CD4-positive, alpha-beta T cell treated with Interleukin-6 for 4 hours (primary cell): Measurements from ENCODE around the gene THAP4.

Experiments used
- DNase-seq: peaks from one replicate; pipeline ENCODE4 v3.0.0-alpha.2; 2020; ENCODE audit warnings: mixed read lengths

THAP4 gene

GRCh38 chr2:241637795-241638660 lies 1.1 kb upstream of the THAP4 start:
- peak; percentile 52 for DNase-seq

- peak; percentile 41 for DNase-seq
These were observed 558 bp downstream of the THAP4 start for GRCh38 chr2:241636182-241637017.

- no peak for DNase-seq
These were observed 1.2 kb downstream of the THAP4 start for GRCh38 chr2:241635756-241636155.

GRCh38 chr2:241633561-241633960 lies 3.4 kb downstream of the THAP4 start:
- DNase-seq = no peak

- no peak for DNase-seq
These were observed 4.3 kb downstream of the THAP4 start for GRCh38 chr2:241632478-241633325.

GRCh38 chr2:241629762-241630435 lies 7.1 kb downstream of the THAP4 start:
- no peak for DNase-seq

GRCh38 chr2:241627675-241628074 lies 9.3 kb downstream of the THAP4 start:
- no peak for DNase-seq

- DNase-seq = peak; percentile 19
These were observed 16.6 kb downstream of the THAP4 start for GRCh38 chr2:241620419-241620769.

- no peak for DNase-seq
These were observed 17.1 kb downstream of the THAP4 start for GRCh38 chr2:241619597-241620418.

- DNase-seq = no peak
These were observed 18.1 kb downstream of the THAP4 start for GRCh38 chr2:241618829-241619228.

- no peak for DNase-seq
These were observed 18.6 kb downstream of the THAP4 start for GRCh38 chr2:241618296-241618805.

- DNase-seq = peak; percentile 52
These were observed 19.4 kb downstream of the THAP4 start for GRCh38 chr2:241617431-241618154.

- DNase-seq = no peak
These were observed 20.5 kb downstream of the THAP4 start for GRCh38 chr2:241616168-241617125.

GRCh38 chr2:241615522-241616052 lies 21.4 kb downstream of the THAP4 start:
- no peak for DNase-seq

- no peak for DNase-seq
These were observed 21.9 kb downstream of the THAP4 start for GRCh38 chr2:241615041-241615440.

GRCh38 chr2:241613017-241613780 lies 23.8 kb downstream of the THAP4 start:
- no peak for DNase-seq

GRCh38 chr2:241612156-241613016 lies 24.6 kb downstream of the THAP4 start:
- DNase-seq = no peak
